GM12878 (cell line): Measurements from ENCODE around the gene ABCG1. TPM values are rescaled to one million over a fixed set of nuclear protein-coding genes. Genes with fewer than 3 reads are reported as not detected.

Experiments
- ATAC-seq: fragments of 200-7000 bp; cut with Tn5 transposase; 3 replicates; pipeline ENCODE4 v1.9.1; 2020; ENCODE audit warnings: mild to moderate bottlenecking, moderate library complexity
- BruUV-seq: library from RNA; stranded (reverse); fragments of 400-500 nt; replicated peaks from 2 replicates; lab custom pipeline; 2021; lab: Mats Ljungman, UMichigan
- CTCF ChIA-PET: fragments of 300-600 bp; sonication (Branson Sonifier 250); formaldehyde crosslinking; extraction: SDS; loops from one replicate; lab custom pipeline; 2021; ENCODE audit warnings: inconsistent platforms; lab: Yijun Ruan, JAX
- POLR2A ChIA-PET: fragments of 350-600 bp; formaldehyde crosslinking; extraction: SDS; loops from one replicate; lab custom pipeline; 2021; ENCODE audit warnings: inconsistent platforms; lab: Charles Lee
- RAD21 ChIA-PET: fragments of 300-600 bp; sonication (Branson Sonifier 250); formaldehyde crosslinking; loops from one replicate; lab custom pipeline; 2023; ENCODE audit warnings: antibody characterized with exemption; ENCODE audit not compliant: unreplicated experiment; lab: Charles Lee
- SMC1A ChIA-PET: fragments of 300-600 bp; sonication (Branson Sonifier 250); formaldehyde crosslinking; loops from one replicate; lab custom pipeline; 2023; ENCODE audit not compliant: unreplicated experiment, uncharacterized antibody; lab: Charles Lee
- DNase-seq: peaks from one replicate; pipeline ENCODE4 v3.0.0-alpha.2; 2011; ENCODE audit warnings: low read depth, low spot score
- FAIRE-seq: peaks from 3 replicates; lab custom pipeline; 2011; peaks lifted over from hg19 to GRCh38; lab: Jason Lieb, UNC
- H2AFZ ChIP-seq: 2 replicates; pipeline ENCODE4 v1.6.0; 2011; ENCODE audit warnings: low read depth, low read length, control low read depth; ENCODE audit not compliant: control insufficient read depth
- H3K27ac ChIP-seq: 2 replicates; pipeline ENCODE4 v1.5.1; 2011; ENCODE audit warnings: control low read depth; ENCODE audit not compliant: control insufficient read depth, insufficient read depth
- H3K27me3 ChIP-seq, 2 experiments: replicated peaks in 1 of 2; 2 replicates each; pipeline versions ENCODE4 v1.6.0 to v1.6.1; 2011; ENCODE audit warnings: low read length in 1 of 2; ENCODE audit not compliant: control insufficient read depth in 2 of 2, insufficient read depth in 2 of 2
- H3K36me3 ChIP-seq, 2 experiments: 2 replicates each; pipeline ENCODE4 v1.5.1; 2011; ENCODE audit warnings: low read length in 1 of 2; ENCODE audit not compliant: control insufficient read depth in 2 of 2, insufficient read depth in 2 of 2
- H3K4me1 ChIP-seq: 2 replicates; pipeline ENCODE4 v1.6.1; 2011; ENCODE audit warnings: mild to moderate bottlenecking, low read length, moderate library complexity, mixed read lengths; ENCODE audit not compliant: control insufficient read depth, insufficient read depth
- H3K4me2 ChIP-seq: 2 replicates; pipeline ENCODE4 v1.6.0; 2011; ENCODE audit warnings: control low read depth; ENCODE audit not compliant: control insufficient read depth, insufficient read depth
- H3K4me3 ChIP-seq: fragments of 200-600 bp; sonication (generic); 2 replicates; pipeline ENCODE4 v1.5.1; 2016
- H3K79me2 ChIP-seq: 2 replicates; pipeline ENCODE4 v1.6.0; 2011; ENCODE audit warnings: low read length; ENCODE audit not compliant: control insufficient read depth, insufficient read depth
- H3K9ac ChIP-seq: 2 replicates; pipeline ENCODE4 v1.8.0; 2011; ENCODE audit warnings: low read length, control low read depth, mixed read lengths; ENCODE audit not compliant: control insufficient read depth, insufficient read depth
- H3K9me3 ChIP-seq: replicated peaks from 3 replicates; pipeline ENCODE4 v1.5.1; 2011; ENCODE audit warnings: mild to moderate bottlenecking, low read length; ENCODE audit not compliant: control insufficient read depth, insufficient read depth
- H4K20me1 ChIP-seq: 2 replicates; pipeline ENCODE4 v1.6.0; 2011; ENCODE audit not compliant: control insufficient read depth, insufficient read depth
- BMI1 ChIP-seq: fragments of 450-650 bp; IDR thresholded peaks from 2 replicates; pipeline ENCODE4 v1.6.1; 2016; ENCODE audit warnings: mild to moderate bottlenecking, moderate library complexity, borderline replicate concordance
- HDAC2 ChIP-seq: fragments of 200-600 bp; sonication (generic); IDR thresholded peaks from 2 replicates; pipeline ENCODE4 v1.6.1; 2017
- HSF1 ChIP-seq: fragments of 150-350 bp; IDR thresholded peaks from 2 replicates; pipeline ENCODE4 v1.6.1; 2014; ENCODE audit warnings: mild to moderate bottlenecking, low read depth, low read length
- MTA2 ChIP-seq: fragments of 450-650 bp; IDR thresholded peaks from 2 replicates; pipeline ENCODE4 v1.6.1; 2016; ENCODE audit warnings: low read depth, mild to moderate bottlenecking, moderate library complexity
- MYB ChIP-seq: fragments of 150-350 bp; IDR thresholded peaks from 2 replicates; pipeline ENCODE4 v1.6.1; 2014; ENCODE audit warnings: mild to moderate bottlenecking, low read depth, low read length, borderline replicate concordance
- MYC ChIP-seq: IDR thresholded peaks from 2 replicates; pipeline ENCODE4 v1.6.1; 2011; ENCODE audit warnings: mild to moderate bottlenecking, low read length, moderate library complexity, inconsistent platforms; ENCODE audit not compliant: insufficient read depth, insufficient replicate concordance, insufficient read length, severe bottlenecking
- NFYB ChIP-seq: IDR thresholded peaks from 2 replicates; pipeline ENCODE4 v1.6.1; 2011; ENCODE audit warnings: low read depth, mild to moderate bottlenecking, low read length, improper control_type of control experiment, moderate library complexity; ENCODE audit not compliant: insufficient read depth
- PKNOX1 ChIP-seq: fragments of 450-650 bp; IDR thresholded peaks from 2 replicates; pipeline ENCODE4 v1.6.1; 2016; ENCODE audit warnings: mild to moderate bottlenecking
- RELA ChIP-seq: fragments of 450-650 bp; IDR thresholded peaks from 2 replicates; pipeline ENCODE4 v1.8.0; 2014; ENCODE audit warnings: borderline replicate concordance; ENCODE audit not compliant: partially characterized antibody
- RELB ChIP-seq: fragments of 450-650 bp; IDR thresholded peaks from 2 replicates; pipeline ENCODE4 v1.6.1; 2017; ENCODE audit warnings: low read depth, mild to moderate bottlenecking, moderate library complexity
- SIN3A ChIP-seq: IDR thresholded peaks from 2 replicates; pipeline ENCODE4 v1.6.1; 2012; ENCODE audit warnings: low read depth, low read length, improper control_type of control experiment
- SP1 ChIP-seq: IDR thresholded peaks from one replicate; pipeline ENCODE4 v1.6.1; 2011; ENCODE audit warnings: low read depth, low read length
- SPI1 ChIP-seq: IDR thresholded peaks from 2 replicates; pipeline ENCODE4 v1.6.1; 2011; ENCODE audit warnings: low read depth, mild to moderate bottlenecking, low read length, moderate library complexity, borderline replicate concordance; ENCODE audit not compliant: insufficient read depth
- TAF1 ChIP-seq: IDR thresholded peaks from 2 replicates; pipeline ENCODE4 v1.6.1; 2011; ENCODE audit warnings: mild to moderate bottlenecking, low read depth, low read length, borderline replicate concordance
- TBL1XR1 ChIP-seq: IDR thresholded peaks from 2 replicates; pipeline ENCODE4 v1.6.1; 2012; ENCODE audit warnings: low read depth, low read length, improper control_type of control experiment
- YY1 ChIP-seq: IDR thresholded peaks from 2 replicates; pipeline ENCODE4 v1.6.1; 2011; ENCODE audit warnings: low read depth, mild to moderate bottlenecking, low read length
- ZNF592 ChIP-seq: fragments of 450-650 bp; IDR thresholded peaks from 2 replicates; pipeline ENCODE4 v1.6.1; 2017; ENCODE audit warnings: mild to moderate bottlenecking, moderate library complexity
- WGBS: methylation state at CpG from one replicate; pipeline ENCODE4 v1.1.6; 2016; ENCODE audit warnings: low lambda C conversion rate; ENCODE audit not compliant: insufficient replicate concordance, insufficient coverage; ENCODE audit errors: missing lambda C conversion rate; 5-methylcytosine and 5-hydroxymethylcytosine counted together
- in situ Hi-C: fragments of 300-500 bp; cut with MboI; formaldehyde crosslinking; loops from 9 replicates; pipeline ENCODE4 v1.14.3; 2018; ENCODE audit warnings: mixed read lengths
- intact Hi-C: fragments of 100-400 bp; cut with micrococcal nuclease; formaldehyde crosslinking; loops from one replicate; pipeline ENCODE4 v1.14.2; 2022; ENCODE audit not compliant: unreplicated experiment
- polyA plus RNA-seq, 11 experiments: library from polyadenylated mRNA; depleted of rRNA in 4 of 11; unstranded in 6 of 11; stranded (reverse) in 5 of 11; fragments of >200 nt; fragmentation: Nextera tagmentation in 4 of 11; fragmentation: Illumina TruSeq in 1 of 11; extraction: Ambion mirVana in 4 of 11; extraction: Trizol in 1 of 11; gene quantifications; 1 replicate in 1 of 11; 2 replicates in 10 of 11; pipeline versions ENCODE4 v1.2.1 to v1.2.3, GENCODE V29; 2011 to 2016; ENCODE audit warnings: inconsistent platforms in 2 of 11, missing spikeins in 2 of 11, low read depth in 1 of 11
- total RNA-seq, 4 experiments: library from RNA; depleted of rRNA in 3 of 4; stranded (reverse); fragments of >200 nt in 3 of 4; fragmentation: Illumina TruSeq in 1 of 4; extraction: Trizol in 1 of 4; gene quantifications; 2 replicates each; pipeline versions ENCODE4 v1.2.1 to v1.2.3, GENCODE V29; 2013 to 2021

Gene ABCG1
- total and polyA plus RNA-seq, 10 of the 15 experiments (the other 5 are each of a cell fraction or from before 2014, with no cell fraction given): 0.59 to 19.3 (median 5.7) TPM

- FAIRE-seq (no peak), ATAC-seq (no peak), DNase-seq (no peak)
- Histone ChIP-seq H3K4me3 (no peak overlapping the region), H3K9ac (no peak overlapping the region), H3K4me2 (no peak overlapping the region), H2AFZ (no peak overlapping the region), H3K27ac (no peak overlapping the region), H3K9me3 (no peaks in the 10 kb centered on the region), H3K4me1 (no peaks in the 10 kb centered on the region), H3K79me2 (no peaks in the 10 kb centered on the region), H3K27me3 (no peaks in the 10 kb centered on the region), H4K20me1 (no peaks in the 10 kb centered on the region), H3K36me3 (no peaks in the 10 kb centered on the region)
- SMC1A ChIA-PET: no interaction called here
- WGBS: 59% methylated on average over 4 of the region's 4 CpGs
- in situ Hi-C loops: no loop called here
- CTCF ChIA-PET: interaction anchor here (1.3 to 1.6 kb wide), 2 partner anchors 19 to 113 kb away, joined by 4 to 5 read pairs; no protein-coding TSS in a partner anchor
- BruUV-seq: no TSS peak
- RAD21 ChIA-PET: no interaction called here
- POLR2A ChIA-PET: interaction anchor here (0.6 kb wide), 1 partner anchor 10 kb away, joined by 4 read pairs; no protein-coding TSS in a partner anchor
- intact Hi-C loops: no loop called here
- TF ChIP-seq RELA (no peak), HDAC2 (no peak), SIN3A (no peak), BMI1 (no peak), MYC (no peak), RELB (no peak), TBL1XR1 (no peak), SP1 (no peak), SPI1 (no peak), MYB (no peak), NFYB (no peak), PKNOX1 (no peak), MTA2 (no peak), HSF1 (no peak), ZNF592 (no peak), TAF1 (no peak), YY1 (no peak)
These were observed 58.7 kb downstream of the ABCG1 start for GRCh38 chr21:42277593-42277992.
